OCI-LY1 (cell line): Measurements from ENCODE around the gene ATP2B2.

Experiments
- EZH2 ChIP-seq: fragments of 200-600 bp; sonication (generic), shearing (Covaris generic); IDR thresholded peaks from 2 replicates; pipeline ENCODE4 v1.8.0; 2017; ENCODE audit warnings: borderline replicate concordance, mixed run types, mild to moderate bottlenecking, antibody characterized with exemption, low read length, moderate library complexity, mixed read lengths
- TF ChIP-seq, protein P1 (sequence below): fragments of 200-600 bp; sonication (generic), shearing (Covaris generic); IDR thresholded peaks from 2 replicates; pipeline ENCODE4 v1.5.1; 2017; ENCODE audit warnings: mild to moderate bottlenecking, antibody characterized with exemption, low read length, moderate library complexity, mixed read lengths

DNA sequence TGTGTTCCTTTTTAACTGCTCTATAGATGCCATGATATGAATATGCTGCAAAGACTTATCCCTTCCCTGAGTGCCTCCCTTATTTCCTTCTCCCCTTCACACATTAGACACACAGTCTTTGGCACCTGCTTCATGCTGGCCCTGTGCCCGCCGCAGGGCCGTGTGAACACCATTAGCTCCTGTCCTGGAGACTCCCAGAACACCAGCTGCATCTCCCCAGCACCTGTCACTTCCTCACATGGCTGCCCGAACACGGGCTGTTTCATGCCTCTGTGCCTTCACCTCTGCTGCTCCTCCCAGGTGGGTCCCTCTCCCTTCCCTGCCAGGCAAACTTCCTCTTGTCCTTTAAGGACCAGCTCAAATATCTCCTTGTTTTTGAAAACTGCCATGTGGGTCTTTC is 144.0 kb downstream of the ATP2B2 start:
- TF ChIP-seq, protein P1, sequence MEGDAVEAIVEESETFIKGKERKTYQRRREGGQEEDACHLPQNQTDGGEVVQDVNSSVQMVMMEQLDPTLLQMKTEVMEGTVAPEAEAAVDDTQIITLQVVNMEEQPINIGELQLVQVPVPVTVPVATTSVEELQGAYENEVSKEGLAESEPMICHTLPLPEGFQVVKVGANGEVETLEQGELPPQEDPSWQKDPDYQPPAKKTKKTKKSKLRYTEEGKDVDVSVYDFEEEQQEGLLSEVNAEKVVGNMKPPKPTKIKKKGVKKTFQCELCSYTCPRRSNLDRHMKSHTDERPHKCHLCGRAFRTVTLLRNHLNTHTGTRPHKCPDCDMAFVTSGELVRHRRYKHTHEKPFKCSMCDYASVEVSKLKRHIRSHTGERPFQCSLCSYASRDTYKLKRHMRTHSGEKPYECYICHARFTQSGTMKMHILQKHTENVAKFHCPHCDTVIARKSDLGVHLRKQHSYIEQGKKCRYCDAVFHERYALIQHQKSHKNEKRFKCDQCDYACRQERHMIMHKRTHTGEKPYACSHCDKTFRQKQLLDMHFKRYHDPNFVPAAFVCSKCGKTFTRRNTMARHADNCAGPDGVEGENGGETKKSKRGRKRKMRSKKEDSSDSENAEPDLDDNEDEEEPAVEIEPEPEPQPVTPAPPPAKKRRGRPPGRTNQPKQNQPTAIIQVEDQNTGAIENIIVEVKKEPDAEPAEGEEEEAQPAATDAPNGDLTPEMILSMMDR = no peak
- TF ChIP-seq EZH2 = no peak
